ENCODE results near the gene ORAI1.
"Not testable (repeated sequence)": the region's sequence is repeated elsewhere in the genome, so short reads cannot be mapped to it uniquely, and the experiment has no call there.

Gene ORAI1

GRCh38 chr12:121626087-121626852, at the start of gene ORAI1:
Gene ORAI1, plus strand, starts transcription at chr12:121626530.
- peak; percentile 31 for DNase-seq

DNA sequence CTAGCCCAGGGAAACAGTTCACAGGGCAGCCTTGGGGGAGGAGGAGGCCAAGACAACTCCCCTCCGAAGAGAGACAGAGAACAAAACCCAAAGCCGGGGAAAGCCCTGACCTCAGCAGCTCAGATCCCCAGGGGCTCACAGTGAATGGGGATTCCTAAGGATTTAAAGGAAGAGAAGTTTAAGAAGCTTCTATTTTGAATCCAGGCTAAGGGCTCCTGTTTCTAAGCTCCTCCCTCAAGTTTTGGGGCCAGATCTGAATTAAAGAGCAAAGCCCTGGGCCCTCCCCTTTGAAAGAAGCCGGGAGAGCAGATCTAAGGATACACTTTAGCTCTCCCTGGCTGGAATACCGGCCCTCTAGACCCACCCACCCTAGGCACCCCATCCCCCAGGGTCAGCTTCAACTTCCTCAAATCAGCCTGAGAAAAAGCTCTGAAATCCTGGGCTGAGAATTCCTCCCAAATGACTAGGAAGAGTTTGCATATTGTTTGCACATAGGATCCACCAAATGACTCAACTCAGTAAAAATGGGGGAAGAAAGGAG, 49.4 kb upstream of the ORAI1 start:
- DNase-seq: no peak

- no peak for DNase-seq
Observed at GRCh38 chr12:121577443-121578180, 48.7 kb upstream of the ORAI1 start.

- DNase-seq: no peak
Observed at GRCh38 chr12:121578230-121579189, 47.8 kb upstream of the ORAI1 start.

GRCh38 chr12:121579190-121579791, 47.0 kb upstream of the ORAI1 start:
- DNase-seq: no peak

DNA sequence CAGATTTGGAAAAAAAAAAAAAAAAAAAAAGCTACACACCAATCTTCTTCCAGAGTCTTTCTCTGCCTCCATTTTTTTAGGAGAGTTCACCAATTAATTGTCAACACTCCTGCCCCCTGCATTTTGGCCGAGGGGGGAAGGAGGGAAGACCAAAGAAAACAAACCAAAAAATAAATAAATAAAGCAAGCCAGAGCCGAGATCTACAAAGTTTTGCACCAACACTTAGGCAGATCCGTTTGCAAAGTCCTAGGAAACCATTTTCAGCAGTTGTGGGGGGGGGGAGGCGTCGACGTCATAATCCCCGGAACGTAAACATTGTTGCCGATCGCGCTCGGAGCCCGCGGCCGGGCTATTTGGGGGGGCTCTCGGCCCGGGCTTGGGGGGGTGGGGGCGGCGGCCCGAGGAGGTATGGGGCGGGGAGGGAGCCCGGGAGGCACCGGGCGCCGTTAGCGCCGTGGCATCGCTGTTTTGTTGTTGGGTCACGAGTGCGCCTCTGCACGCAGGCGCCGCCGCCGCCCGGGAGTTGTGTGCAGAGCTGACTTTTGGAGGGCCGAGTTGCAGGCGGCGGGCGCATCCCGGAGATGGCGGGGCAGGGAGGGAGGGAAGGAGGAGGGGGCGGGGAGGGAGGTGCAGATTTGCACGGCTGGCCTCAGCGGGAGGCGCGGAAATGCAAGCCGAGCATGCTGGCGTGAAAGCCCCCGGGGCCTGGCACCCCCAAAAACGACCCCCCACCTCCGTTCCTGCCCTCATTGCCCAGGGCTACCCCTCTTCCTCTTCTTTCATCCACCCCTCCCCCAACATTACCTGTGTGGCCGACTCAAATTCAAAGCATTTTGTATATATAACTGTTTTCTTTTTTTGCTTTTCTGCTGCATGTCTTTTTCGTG, 46.1 kb upstream of the ORAI1 start:
- DNase-seq: no peak

DNA sequence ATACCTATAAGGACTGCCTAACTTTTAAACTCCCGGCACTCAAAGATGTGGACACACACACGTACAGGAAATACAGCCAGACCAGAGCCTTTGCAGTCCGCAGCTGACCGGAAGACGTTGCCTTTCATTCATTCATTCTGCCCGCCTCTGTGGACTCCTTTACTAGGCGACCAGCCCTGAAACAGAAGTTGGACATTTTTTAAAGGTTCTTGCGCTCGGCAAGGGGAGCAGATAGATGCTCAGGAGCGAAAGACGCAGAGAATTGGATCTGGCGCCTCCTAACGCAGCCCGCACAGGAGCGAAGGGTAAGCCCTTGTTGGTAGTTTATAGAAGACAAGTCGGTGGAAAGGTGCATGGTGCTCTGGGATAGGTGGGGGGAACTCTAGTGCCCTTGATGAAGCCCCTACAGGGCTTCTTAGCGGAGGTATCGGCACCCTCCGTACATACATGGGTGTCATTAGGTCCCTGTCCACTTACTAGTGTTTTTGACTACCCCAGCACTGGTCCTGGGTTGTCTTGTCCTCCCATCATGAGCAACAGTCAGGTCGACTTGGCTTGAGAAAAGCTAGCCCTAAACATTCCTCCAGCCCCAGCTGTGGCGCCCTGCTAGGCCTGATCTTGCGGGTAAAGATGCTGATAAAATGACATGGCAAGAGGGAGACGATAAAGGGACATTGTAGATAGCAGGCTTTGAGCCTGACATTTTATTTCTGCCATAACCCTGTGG, 45.2 kb upstream of the ORAI1 start, which contains the start of gene KDM2B:
TSS of gene KDM2B (minus strand) at position 65 of the 727 bp plus-strand sequence. CDS start 112 bp downstream, outside the sequence.
- DNase-seq: no peak

DNA sequence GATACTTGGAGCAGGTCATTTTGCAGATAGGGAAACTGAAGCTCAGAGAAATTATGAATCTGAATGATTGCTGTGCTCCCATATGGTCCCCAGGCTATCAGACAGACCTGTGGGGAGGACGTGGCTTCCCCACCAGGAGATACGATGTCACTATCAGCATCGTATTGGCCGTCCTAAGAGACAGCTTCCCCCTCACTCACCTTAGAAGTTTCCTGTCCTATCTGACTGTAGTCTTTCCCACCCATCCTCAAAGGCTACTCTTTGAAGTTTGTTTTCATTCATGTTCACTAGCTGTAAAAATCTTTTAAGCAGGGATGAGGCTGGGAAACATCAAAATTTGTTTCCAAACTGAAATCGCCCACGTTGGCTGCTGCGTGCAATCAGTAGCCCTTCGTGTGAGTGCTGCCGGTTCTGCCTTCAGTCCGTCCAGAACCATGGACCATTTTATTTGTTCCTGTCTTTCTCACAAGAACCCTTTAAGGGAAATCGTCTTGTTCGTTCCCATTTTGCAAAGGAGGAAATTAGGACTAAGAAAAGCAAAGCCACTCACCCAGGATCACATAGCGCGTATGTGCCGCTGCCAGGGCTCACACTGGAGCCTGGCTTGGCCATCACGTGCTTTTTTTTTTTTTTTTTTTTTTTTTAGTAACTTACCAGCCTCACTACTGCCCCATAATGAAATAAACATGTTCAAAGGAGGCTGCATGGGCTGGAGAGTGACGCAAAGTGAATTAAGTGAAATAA, 44.5 kb upstream of the ORAI1 start:
- no peak for DNase-seq

DNA sequence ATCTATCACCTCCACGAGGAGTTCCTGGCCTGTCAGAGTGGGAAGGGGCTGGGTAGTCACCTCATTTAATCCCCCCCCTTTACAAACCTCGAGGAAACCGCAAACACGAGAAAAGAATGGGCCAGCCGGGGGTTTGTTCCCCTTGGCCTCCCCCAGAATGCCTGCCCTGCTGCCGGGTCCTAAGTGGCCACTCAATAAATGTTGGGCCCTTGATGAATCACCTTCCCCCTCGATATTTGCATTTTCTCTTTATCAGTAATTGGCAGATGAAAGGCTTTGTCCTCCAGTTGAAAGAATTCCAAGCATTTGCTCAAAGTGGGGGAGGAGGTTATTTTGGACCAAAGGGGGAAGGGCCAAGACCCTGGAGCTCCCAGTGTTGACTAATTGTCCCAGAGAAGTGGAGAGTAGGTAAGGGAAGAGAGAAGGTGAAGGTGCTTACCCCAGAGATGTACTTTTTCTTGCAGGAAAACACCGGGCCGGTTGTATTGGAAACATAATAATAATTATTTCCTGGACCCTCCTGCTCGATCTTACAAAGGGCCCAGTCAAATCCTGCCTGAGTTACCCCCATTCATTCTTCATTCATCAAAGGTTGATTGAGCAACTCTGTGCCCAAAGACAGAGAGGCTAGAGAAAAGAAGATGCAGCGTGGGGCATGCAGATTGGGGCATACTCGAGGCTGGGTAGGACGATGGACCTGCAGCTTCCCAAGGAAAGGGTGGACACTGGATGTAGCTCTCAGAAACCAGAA, 43.6 kb upstream of the ORAI1 start:
- DNase-seq: no peak

GRCh38 chr12:121583334-121583661, 43.0 kb upstream of the ORAI1 start:
- DNase-seq: not testable (repeated sequence)

GRCh38 chr12:121584885-121585284, 41.4 kb upstream of the ORAI1 start:
- not testable (repeated sequence) for DNase-seq

DNA sequence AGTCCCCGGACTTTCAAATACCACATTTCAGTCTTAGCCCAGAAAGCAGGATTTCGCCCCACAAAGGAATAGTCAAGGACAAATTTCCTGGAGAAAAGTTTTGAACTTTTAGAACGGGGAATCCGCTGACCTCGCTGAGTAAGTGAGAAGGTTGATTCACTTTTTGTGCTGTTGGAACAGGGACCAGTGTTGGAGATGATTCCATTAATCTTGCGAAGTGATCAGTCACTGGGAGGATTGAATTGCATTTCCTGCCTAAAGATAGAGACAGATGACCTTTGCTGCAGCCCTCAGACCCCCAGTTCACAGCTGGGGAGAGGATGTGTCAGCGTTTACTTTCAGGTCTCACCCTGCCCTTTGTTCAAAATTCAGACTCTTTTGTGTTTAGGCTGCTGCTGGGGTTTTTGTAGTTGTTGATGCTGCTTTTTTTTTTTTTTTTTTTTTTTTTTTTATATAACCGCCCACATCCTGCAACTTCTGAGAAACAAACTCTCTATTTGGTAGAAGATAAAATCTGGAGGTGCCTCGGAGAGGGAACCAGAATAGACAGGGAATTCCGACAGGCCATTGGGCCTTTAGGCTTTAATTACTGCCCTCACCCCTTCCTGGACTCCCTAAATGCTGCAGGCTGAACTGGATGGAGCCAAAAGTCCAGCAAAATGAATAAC, 35.7 kb upstream of the ORAI1 start:
- no peak for DNase-seq

GRCh38 chr12:121592320-121592719, 34.0 kb upstream of the ORAI1 start:
- no peak for DNase-seq

DNA sequence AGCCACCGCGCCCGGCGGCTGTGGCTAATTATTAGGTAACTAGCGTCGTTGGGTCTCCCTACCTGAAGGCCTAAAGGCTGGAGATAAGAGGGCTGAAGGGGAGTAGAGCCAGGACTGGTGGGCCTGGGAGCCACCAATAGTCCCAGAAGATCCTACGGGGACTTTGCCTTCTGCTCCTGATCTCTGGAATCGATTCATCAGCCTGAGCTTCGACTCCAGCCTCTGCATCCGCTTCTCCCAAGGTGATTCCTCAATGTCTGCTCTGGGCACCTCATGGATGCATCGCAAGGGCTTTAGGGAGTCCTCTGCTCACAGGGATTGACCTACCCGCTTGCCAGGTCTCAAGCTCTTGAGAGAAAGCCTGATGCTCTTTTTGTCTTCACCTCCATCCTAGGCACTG, 30.8 kb upstream of the ORAI1 start:
- DNase-seq: no peak

DNA sequence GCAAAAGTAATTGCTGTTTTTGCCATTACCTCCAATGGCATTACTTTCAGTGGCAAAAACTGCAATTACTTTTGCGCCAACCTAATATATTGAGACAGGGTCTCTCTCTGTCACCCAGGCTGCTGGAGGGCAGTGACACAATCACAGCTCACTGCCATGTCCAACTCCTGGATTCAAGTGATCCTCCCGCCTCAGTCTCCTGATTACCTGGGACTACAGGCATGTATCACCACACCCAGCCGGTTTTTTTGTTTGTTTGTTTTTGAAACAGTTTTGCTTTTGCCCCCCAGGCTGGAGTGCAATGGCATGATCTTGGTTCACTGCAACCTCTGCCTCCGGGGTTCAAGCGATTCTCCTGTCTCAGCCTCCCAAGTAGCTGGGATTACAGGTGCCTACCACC, 29.8 kb upstream of the ORAI1 start:
- DNase-seq: no peak

DNA sequence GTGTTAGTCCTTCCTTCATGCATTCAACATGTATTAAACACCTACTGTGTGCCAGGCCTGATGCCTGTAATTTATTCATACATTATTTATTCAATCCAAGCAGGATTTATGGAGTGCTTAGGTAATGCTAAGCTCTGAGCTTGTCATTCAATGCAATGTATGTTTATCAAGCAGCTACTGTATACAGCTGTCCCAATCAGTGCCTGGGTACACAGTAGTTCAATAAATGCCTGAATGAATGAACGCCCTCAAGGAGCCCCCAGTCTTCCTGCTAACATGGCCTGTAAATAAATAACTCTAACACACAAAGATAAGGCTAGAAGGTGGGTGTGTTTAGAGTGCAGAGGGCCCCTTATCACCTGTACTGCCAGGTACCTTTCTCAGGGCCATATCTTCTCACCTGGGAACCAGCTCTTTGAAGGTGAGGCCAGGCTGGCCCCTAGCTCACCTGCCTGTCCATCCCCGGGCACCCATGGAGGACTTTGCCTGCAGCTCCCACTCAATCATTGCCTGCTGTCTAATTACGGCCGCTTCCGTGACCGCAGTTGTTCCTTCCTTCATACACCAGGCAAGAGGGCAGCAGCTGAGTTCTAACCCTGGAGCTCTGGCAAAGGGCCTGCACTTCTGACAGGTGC, 25.5 kb upstream of the ORAI1 start:
- DNase-seq: no peak

DNA sequence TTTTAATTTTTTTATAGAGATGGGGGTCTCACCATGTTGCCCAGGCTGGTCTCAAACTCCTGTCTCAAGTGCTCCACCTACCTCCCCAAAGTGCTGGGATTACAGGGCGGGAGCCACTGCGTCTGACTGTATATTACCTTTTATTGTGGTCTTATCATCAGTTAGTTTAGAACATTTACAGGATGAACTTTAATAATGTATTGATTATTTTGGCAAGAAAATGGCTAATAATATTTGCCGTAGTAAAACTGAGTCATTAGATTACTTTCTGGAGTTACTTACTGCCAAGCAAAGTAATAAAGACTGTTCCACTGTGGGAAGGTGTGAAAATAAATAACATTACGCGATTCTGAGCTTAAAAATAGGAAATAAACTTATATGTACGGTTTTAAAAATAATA, 23.6 kb upstream of the ORAI1 start:
- DNase-seq: no peak

- no peak for DNase-seq
Observed at GRCh38 chr12:121603581-121603980, 22.7 kb upstream of the ORAI1 start.

Data from SIG-M5 (cell line).